OCI-LY1 (cell line): Measurements from ENCODE around the gene MSANTD4.

ENCODE experiments used
- CTCF ChIP-seq: fragments of 200-600 bp; sonication (generic), shearing (Covaris generic); IDR thresholded peaks from 2 replicates; pipeline ENCODE4 v1.5.1; 2017; ENCODE audit warnings: mild to moderate bottlenecking, antibody characterized with exemption, low read length, moderate library complexity, mixed read lengths
- EZH2 ChIP-seq: fragments of 200-600 bp; sonication (generic), shearing (Covaris generic); IDR thresholded peaks from 2 replicates; pipeline ENCODE4 v1.8.0; 2017; ENCODE audit warnings: borderline replicate concordance, mixed run types, mild to moderate bottlenecking, antibody characterized with exemption, low read length, moderate library complexity, mixed read lengths

GRCh38 chr11:106059617-106060016 is 37.6 kb upstream of the MSANTD4 start:
- TF ChIP-seq EZH2 (no peak), CTCF (no peak)
